ENCODE results near the gene ACER2.

GRCh38 chr9:19410594-19410993, 1.8 kb downstream of the ACER2 start:
- TF ChIP-seq, protein P1, sequence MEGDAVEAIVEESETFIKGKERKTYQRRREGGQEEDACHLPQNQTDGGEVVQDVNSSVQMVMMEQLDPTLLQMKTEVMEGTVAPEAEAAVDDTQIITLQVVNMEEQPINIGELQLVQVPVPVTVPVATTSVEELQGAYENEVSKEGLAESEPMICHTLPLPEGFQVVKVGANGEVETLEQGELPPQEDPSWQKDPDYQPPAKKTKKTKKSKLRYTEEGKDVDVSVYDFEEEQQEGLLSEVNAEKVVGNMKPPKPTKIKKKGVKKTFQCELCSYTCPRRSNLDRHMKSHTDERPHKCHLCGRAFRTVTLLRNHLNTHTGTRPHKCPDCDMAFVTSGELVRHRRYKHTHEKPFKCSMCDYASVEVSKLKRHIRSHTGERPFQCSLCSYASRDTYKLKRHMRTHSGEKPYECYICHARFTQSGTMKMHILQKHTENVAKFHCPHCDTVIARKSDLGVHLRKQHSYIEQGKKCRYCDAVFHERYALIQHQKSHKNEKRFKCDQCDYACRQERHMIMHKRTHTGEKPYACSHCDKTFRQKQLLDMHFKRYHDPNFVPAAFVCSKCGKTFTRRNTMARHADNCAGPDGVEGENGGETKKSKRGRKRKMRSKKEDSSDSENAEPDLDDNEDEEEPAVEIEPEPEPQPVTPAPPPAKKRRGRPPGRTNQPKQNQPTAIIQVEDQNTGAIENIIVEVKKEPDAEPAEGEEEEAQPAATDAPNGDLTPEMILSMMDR (IDR thresholded peaks at IDR 0.05) = no peak
- no peak for TF ChIP-seq EP300 (IDR thresholded peaks at IDR 0.05; ENCODE audit: low read depth)
- TF ChIP-seq POLR2AphosphoS5 (IDR thresholded peaks at IDR 0.05) = no peak
- TF ChIP-seq POLR2A (IDR thresholded peaks at IDR 0.05) = no peak

Data from transverse colon (tissue), 4 donors.